Hepatocyte (in vitro differentiated cells): ENCODE results near the gene TRMO.
A peak's percentile ranks its signal among the peaks of the same experiment; 100 is the strongest.

ENCODE experiments used
- CTCF ChIP-seq: fragments of 200-600 bp; sonication (generic); IDR thresholded peaks from 2 replicates; pipeline ENCODE4 v1.5.1; 2016; ENCODE audit warnings: antibody characterized with exemption, mild to moderate bottlenecking; ENCODE audit not compliant: poor library complexity
- EZH2 ChIP-seq: fragments of 200-600 bp; sonication (generic); IDR thresholded peaks from 2 replicates; pipeline ENCODE4 v1.6.1; 2016; ENCODE audit warnings: antibody characterized with exemption, mild to moderate bottlenecking, borderline replicate concordance

GRCh38 chr9:97900738-97901565, 21.3 kb downstream of the TRMO start:
- peak; percentile 69 for TF ChIP-seq CTCF
- TF ChIP-seq EZH2: no peak
